HG03103 (cell line): ENCODE measurements around the gene NFAM1.

Source experiments
- ATAC-seq: cut with Tn5 transposase; IDR thresholded peaks from one replicate; pipeline ENCODE4 v1.9.1; 2021; ENCODE audit warnings: low read depth; ENCODE audit not compliant: unreplicated experiment

The NFAM1 gene

GRCh38 chr22:42387631-42388030, 44.6 kb downstream of the NFAM1 start:
- ATAC-seq = no peak

GRCh38 chr22:42385696-42386095, 46.5 kb downstream of the NFAM1 start:
- no peak for ATAC-seq

GRCh38 chr22:42384506-42384905, 47.7 kb downstream of the NFAM1 start:
- no peak for ATAC-seq

- no peak for ATAC-seq
Observed at GRCh38 chr22:42383851-42384417, 48.3 kb downstream of the NFAM1 start.

- no peak for ATAC-seq
Observed at GRCh38 chr22:42383287-42383686, 48.9 kb downstream of the NFAM1 start.

GRCh38 chr22:42380769-42381551, 51.2 kb downstream of the NFAM1 start:
- no peak for ATAC-seq

GRCh38 chr22:42379966-42380537, 52.2 kb downstream of the NFAM1 start:
- ATAC-seq = no peak

- ATAC-seq = no peak
Observed at GRCh38 chr22:42376711-42377554, 55.3 kb downstream of the NFAM1 start.

- no peak for ATAC-seq
Observed at GRCh38 chr22:42375982-42376381, 56.2 kb downstream of the NFAM1 start.

GRCh38 chr22:42372976-42373375, 59.2 kb downstream of the NFAM1 start:
- no peak for ATAC-seq

- no peak for ATAC-seq
Observed at GRCh38 chr22:42371501-42371900, 60.7 kb downstream of the NFAM1 start.

GRCh38 chr22:42371099-42371498, 61.1 kb downstream of the NFAM1 start:
- ATAC-seq = no peak

GRCh38 chr22:42369250-42370041, 62.8 kb downstream of the NFAM1 start:
- peak; percentile 75 for ATAC-seq

GRCh38 chr22:42368379-42369249, 63.6 kb downstream of the NFAM1 start:
- ATAC-seq = peak; percentile 9

GRCh38 chr22:42367980-42368378, 64.2 kb downstream of the NFAM1 start:
- ATAC-seq = no peak

- ATAC-seq = no peak
Observed at GRCh38 chr22:42366806-42367581, 65.2 kb downstream of the NFAM1 start.

GRCh38 chr22:42365942-42366695, 66.1 kb downstream of the NFAM1 start:
- ATAC-seq = no peak
